Activated T-cell treated with anti-CD3 and anti-CD28 coated beads, Interleukin-2, amount 50 U/mL, for 1 hour (primary cell): ENCODE measurements around the gene PROSER2.

ENCODE experiments used
- DNase-seq: peaks from one replicate; pipeline ENCODE4 v3.0.0-alpha.2; 2020

The PROSER2 gene

DNA sequence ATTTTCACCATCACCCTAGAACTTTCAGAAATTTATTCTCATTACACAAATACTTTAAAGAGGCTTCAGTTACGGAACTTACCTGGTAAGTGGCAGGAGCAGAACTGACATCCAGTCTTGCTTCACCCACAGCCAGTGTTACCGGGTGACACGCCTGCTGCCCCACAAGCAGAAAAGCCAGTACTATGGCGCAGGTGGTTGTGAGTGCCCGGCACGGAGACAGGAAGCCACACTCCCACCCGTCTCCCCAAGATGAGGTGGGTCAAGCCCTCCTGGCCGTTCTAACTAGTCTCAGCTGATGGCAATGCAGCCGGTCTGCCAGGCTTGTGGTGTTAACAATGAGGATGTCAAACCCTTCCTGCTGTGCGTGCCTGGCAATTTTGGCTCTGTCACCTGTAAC is 86.9 kb downstream of the PROSER2 start:
- no peak for DNase-seq

DNA sequence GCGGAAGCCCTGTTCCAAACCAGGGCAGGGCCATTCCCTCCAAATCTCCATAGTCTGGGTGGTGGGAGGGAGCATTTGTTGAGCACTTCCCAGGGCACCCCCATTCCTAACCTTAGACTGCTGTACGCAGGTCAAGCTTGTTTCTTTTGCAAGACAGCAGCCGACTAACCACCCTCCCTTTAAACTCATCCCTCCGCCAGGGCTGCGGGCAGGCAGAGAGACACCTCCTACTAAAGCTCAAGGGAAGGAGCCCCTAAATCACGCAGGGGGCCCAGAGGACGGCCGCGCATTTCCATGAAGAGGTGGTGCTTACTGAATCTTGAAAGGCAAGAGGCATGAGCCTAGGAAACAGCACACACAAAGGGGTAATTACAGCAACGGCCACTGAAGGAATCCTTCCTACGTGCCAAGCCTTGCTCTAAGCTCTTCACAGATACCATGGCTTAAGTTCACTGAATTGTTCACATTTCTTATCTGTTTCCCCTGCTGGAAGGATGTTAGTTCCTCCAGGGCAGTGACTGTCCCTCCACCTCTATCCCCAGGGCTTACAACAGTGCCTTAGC is 90.0 kb downstream of the PROSER2 start:
- no peak for DNase-seq

DNA sequence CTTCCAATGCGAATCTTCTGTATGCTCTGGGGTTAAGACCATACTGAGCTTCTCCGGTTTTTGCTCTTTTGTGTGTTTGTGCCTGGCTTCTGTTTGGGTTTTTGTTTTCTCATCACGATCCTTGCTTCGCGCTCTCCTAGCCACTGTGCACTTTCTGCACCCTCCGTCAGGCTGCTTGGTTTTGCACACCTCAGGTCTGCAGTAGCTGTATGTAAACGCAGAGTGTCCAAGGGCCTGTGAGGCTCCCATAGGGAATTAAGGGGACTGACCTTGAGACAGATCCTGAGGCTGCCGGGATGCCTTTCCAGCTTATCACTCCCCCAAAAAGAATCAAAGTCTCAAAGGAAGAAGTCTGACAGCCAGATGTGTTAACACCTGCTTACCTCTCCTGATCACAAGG is 95.2 kb downstream of the PROSER2 start:
- no peak for DNase-seq

DNA sequence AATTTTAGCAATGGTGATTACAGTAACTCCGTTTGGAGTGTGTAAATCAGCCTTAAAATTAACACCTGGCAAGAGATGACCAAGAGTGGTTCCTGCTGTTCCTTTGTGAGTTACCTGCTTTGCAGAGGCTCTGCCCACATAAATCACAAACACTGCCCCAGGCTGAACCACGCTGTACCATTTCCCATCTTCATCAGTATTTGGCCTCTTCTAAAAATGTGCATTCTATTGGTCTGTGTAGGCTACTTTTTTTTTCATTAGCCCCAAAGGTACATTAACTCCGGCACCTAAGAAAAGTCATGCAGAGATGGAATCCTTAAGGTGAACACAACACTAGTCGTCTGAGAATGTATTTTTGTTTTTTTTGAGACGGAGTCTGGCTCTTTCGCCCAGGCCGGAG is 96.1 kb downstream of the PROSER2 start:
- no peak for DNase-seq
